ENCODE results near the gene TAAR6. TPM values are rescaled to one million over a fixed set of nuclear protein-coding genes. Genes with fewer than 3 reads are reported as not detected.

Gene TAAR6
- total and polyA plus RNA-seq, 10 of the 15 experiments (the other 5 are each of a cell fraction or from before 2014, with no cell fraction given): not detected

- ATAC-seq: no peak
- no TSS peak for BruUV-seq (replicated peaks)
- 0% methylated on average over 2 of the region's 2 CpGs for WGBS (ENCODE audit: insufficient coverage, insufficient replicate concordance, low lambda C conversion rate, missing lambda C conversion rate)
- Histone ChIP-seq H3K9ac (ENCODE audit: control insufficient read depth, insufficient read depth, low read length) (no peak overlapping the region), H3K79me2 (ENCODE audit: control insufficient read depth, insufficient read depth, low read length) (no peaks in the 10 kb centered on the region), H3K36me3 (ENCODE audit: control insufficient read depth in 2 of 2, insufficient read depth in 2 of 2, low read length in 1 of 2) (no peaks in the 10 kb centered on the region), H3K4me3 (no peak overlapping the region), H3K4me1 (ENCODE audit: control insufficient read depth, insufficient read depth, low read length) (no peaks in the 10 kb centered on the region), H3K9me3 (replicated peaks; ENCODE audit: control insufficient read depth, insufficient read depth, low read length) (no peaks in the 10 kb centered on the region), H3K4me2 (ENCODE audit: control insufficient read depth, insufficient read depth) (no peak overlapping the region), H2AFZ (ENCODE audit: control insufficient read depth, low read depth, low read length) (no peak overlapping the region), H4K20me1 (ENCODE audit: control insufficient read depth, insufficient read depth) (no peaks in the 10 kb centered on the region), H3K27ac (ENCODE audit: control insufficient read depth, insufficient read depth) (no peak overlapping the region), H3K27me3 (replicated peaks in 1 of 2; ENCODE audit: control insufficient read depth in 2 of 2, insufficient read depth in 2 of 2, low read length in 1 of 2) (no peaks in the 10 kb centered on the region; a peak in 1 of 4 replicates)
- DNase-seq (ENCODE audit: low read depth, low spot score): no peak
- ChIA-PET SMC1A (ENCODE audit: uncharacterized antibody, unreplicated experiment) (interaction anchor here (0.5 to 2.1 kb wide), 6 partner anchors 10 to 297 kb away, joined by 3 to 6 read pairs (median 4); partner anchors contain the start of gene STX7), RAD21 (ENCODE audit: unreplicated experiment) (interaction anchor here (1.1 to 1.4 kb wide), 2 partner anchors 228 to 247 kb away, joined by 3 to 5 read pairs; no protein-coding TSS in a partner anchor), CTCF (interaction anchor here (2.3 to 4.3 kb wide), 3 partner anchors 10 to 247 kb away, joined by 12 to 20 read pairs (median 16); partner anchors contain the start of gene STX7), POLR2A (interaction anchor here (1.2 kb wide), 1 partner anchor 14 kb away, joined by 4 read pairs; the partner anchor contains the start of gene STX7)
- TF ChIP-seq SREBF1 (IDR thresholded peaks at IDR 0.05; ENCODE audit: low read length) (no peak), HCFC1 (IDR thresholded peaks at IDR 0.05; ENCODE audit: low read length) (no peak), FOXM1 (IDR thresholded peaks at IDR 0.05; ENCODE audit: low read depth, low read length) (no peak), NFYB (IDR thresholded peaks at IDR 0.05; ENCODE audit: insufficient read depth, low read depth, low read length) (no peak), SP1 (IDR thresholded peaks at IDR 0.05; ENCODE audit: low read depth, low read length) (no peak), BHLHE40 (IDR thresholded peaks at IDR 0.05; ENCODE audit: borderline replicate concordance in 1 of 2, low read depth in 2 of 2, low read length in 1 of 2) (no peak), CHD2 (IDR thresholded peaks at IDR 0.05; ENCODE audit: borderline replicate concordance, low read depth, low read length) (no peak), MXI1 (IDR thresholded peaks at IDR 0.05; ENCODE audit: low read depth, low read length) (no peak), CBX3 (IDR thresholded peaks at IDR 0.05; ENCODE audit: borderline replicate concordance, low read depth) (no peak), IKZF1 (conservative IDR thresholded peaks at IDR 0.05) (no peak), RAD21 (IDR thresholded peaks at IDR 0.05; ENCODE audit: insufficient read depth, low read depth, low read length) (no peak), PKNOX1 (IDR thresholded peaks at IDR 0.05) (no peak)
- intact Hi-C loops (cut with micrococcal nuclease; ENCODE audit: unreplicated experiment) (loop anchor here (5.0 kb wide), 1 partner anchor 121 kb away; no protein-coding TSS in a partner anchor), in situ Hi-C loops (cut with MboI) (loop anchor here (10.0 kb wide), 1 partner anchor 268 kb away; the partner anchor contains the start of gene SLC18B1)
- FAIRE-seq: no peak
These were observed 43.7 kb upstream of the TAAR6 start for GRCh38 chr6:132526461-132526860.

All from GM12878 (cell line).